ENCODE results near the gene TMEM53.

DNA sequence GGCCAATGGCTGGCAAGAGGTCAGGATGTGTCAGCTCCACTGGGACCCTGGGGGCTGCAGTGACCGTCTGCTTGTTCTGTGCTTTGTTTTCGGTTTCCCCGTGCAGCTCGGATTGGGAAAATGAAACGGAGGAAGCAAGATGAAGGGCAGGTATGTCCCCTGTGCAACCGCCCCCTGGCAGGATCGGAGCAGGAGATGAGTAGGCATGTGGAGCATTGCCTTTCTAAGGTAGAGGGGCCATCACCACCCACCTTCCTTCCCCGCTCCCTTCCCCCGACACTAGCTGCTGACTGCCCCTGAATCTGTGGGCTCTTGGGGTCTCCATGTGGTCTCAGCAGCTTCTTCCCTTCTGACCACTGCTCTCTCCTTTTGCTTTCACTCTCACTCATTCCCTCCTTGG is 38.8 kb downstream of the TMEM53 start:
- TF ChIP-seq, protein P1, sequence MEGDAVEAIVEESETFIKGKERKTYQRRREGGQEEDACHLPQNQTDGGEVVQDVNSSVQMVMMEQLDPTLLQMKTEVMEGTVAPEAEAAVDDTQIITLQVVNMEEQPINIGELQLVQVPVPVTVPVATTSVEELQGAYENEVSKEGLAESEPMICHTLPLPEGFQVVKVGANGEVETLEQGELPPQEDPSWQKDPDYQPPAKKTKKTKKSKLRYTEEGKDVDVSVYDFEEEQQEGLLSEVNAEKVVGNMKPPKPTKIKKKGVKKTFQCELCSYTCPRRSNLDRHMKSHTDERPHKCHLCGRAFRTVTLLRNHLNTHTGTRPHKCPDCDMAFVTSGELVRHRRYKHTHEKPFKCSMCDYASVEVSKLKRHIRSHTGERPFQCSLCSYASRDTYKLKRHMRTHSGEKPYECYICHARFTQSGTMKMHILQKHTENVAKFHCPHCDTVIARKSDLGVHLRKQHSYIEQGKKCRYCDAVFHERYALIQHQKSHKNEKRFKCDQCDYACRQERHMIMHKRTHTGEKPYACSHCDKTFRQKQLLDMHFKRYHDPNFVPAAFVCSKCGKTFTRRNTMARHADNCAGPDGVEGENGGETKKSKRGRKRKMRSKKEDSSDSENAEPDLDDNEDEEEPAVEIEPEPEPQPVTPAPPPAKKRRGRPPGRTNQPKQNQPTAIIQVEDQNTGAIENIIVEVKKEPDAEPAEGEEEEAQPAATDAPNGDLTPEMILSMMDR (IDR thresholded peaks at IDR 0.05; ENCODE audit: poor library complexity): no peak
- TF ChIP-seq EZH2 (IDR thresholded peaks at IDR 0.05; ENCODE audit: borderline replicate concordance) (no peak), EZH2phosphoT487 (IDR thresholded peaks at IDR 0.05; ENCODE audit: low read depth, severe bottlenecking, unreplicated experiment) (no peak)

Data from hepatocyte (in vitro differentiated cells).